Measurements from ENCODE around the gene HSPG2. TPM values are rescaled to one million over a fixed set of nuclear protein-coding genes. Genes with fewer than 3 reads are reported as not detected.

The HSPG2 gene
- polyA plus RNA-seq, 1 donor from 2014 or later, result 0.79 TPM

GRCh38 chr1:21941370-21941769, 4.3 kb upstream of the HSPG2 start:
- Histone ChIP-seq H3K4me2 (ENCODE audit: low read length) (no peak overlapping the region), H3K79me2 (replicated peaks; ENCODE audit: insufficient read depth, low read length) (no peaks in the 10 kb centered on the region), H3K27ac (ENCODE audit: low read length) (no peak overlapping the region), H4K20me1 (ENCODE audit: insufficient read depth) (no peaks in the 10 kb centered on the region), H3K9me2 (ENCODE audit: insufficient read depth, low read length) (no peaks in the 10 kb centered on the region), H3F3A (ENCODE audit: insufficient read depth, low read length, poor library complexity, severe bottlenecking) (no peaks in the 10 kb centered on the region), H3K36me3 (ENCODE audit: insufficient read depth, low read length) (no peaks in the 10 kb centered on the region), H3K9me3 (ENCODE audit: low read length) (no peaks in the 10 kb centered on the region), H3K27me3 (ENCODE audit: insufficient read depth, low read depth, low read length) (no peaks in the 10 kb centered on the region), H3K4me3 (ENCODE audit: low read length) (no peak overlapping the region), H3K9ac (ENCODE audit: low read length) (no peak overlapping the region), H2AFZ (ENCODE audit: low read depth, low read length) (no peak overlapping the region)
- no peak for TF ChIP-seq TAF1 (IDR thresholded peaks at IDR 0.05; ENCODE audit: low read depth)
- no peak for TF ChIP-seq REST (IDR thresholded peaks at IDR 0.05; ENCODE audit: borderline replicate concordance)
- TF ChIP-seq SMC3 (conservative IDR thresholded peaks at IDR 0.05; ENCODE audit: poor library complexity), result no peak
- no peak for TF ChIP-seq POLR2AphosphoS5 (IDR thresholded peaks at IDR 0.05)
- TF ChIP-seq RAD21 (conservative IDR thresholded peaks at IDR 0.05), result no peak
- TF ChIP-seq EP300 (conservative IDR thresholded peaks at IDR 0.05; ENCODE audit: poor library complexity, severe bottlenecking), result no peak
- TF ChIP-seq CTCF (IDR thresholded peaks at IDR 0.05; ENCODE audit: poor library complexity, severe bottlenecking), result no peak
- no peak for TF ChIP-seq MXI1 (conservative IDR thresholded peaks at IDR 0.05; ENCODE audit: poor library complexity, severe bottlenecking)
- no peak for TF ChIP-seq EZH2 (IDR thresholded peaks at IDR 0.05; ENCODE audit: borderline replicate concordance, insufficient read depth, low read length, poor library complexity, severe bottlenecking)

GRCh38 chr1:21940492-21940891, 3.4 kb upstream of the HSPG2 start:
- Histone ChIP-seq H2AFZ (ENCODE audit: low read depth, low read length) (no peak overlapping the region), H3K4me3 (ENCODE audit: low read length) (no peak overlapping the region), H3K9ac (ENCODE audit: low read length) (no peak overlapping the region), H3K9me2 (ENCODE audit: insufficient read depth, low read length) (no peaks in the 10 kb centered on the region), H4K20me1 (ENCODE audit: insufficient read depth) (no peaks in the 10 kb centered on the region), H3F3A (ENCODE audit: insufficient read depth, low read length, poor library complexity, severe bottlenecking) (no peaks in the 10 kb centered on the region), H3K27ac (ENCODE audit: low read length) (no peak overlapping the region), H3K4me2 (ENCODE audit: low read length) (no peak overlapping the region), H3K36me3 (ENCODE audit: insufficient read depth, low read length) (no peaks in the 10 kb centered on the region), H3K79me2 (replicated peaks; ENCODE audit: insufficient read depth, low read length) (no peaks in the 10 kb centered on the region), H3K9me3 (ENCODE audit: low read length) (no peaks in the 10 kb centered on the region), H3K27me3 (ENCODE audit: insufficient read depth, low read depth, low read length) (no peaks in the 10 kb centered on the region)
- TF ChIP-seq SMC3 (conservative IDR thresholded peaks at IDR 0.05; ENCODE audit: poor library complexity) (no peak), TAF1 (IDR thresholded peaks at IDR 0.05; ENCODE audit: low read depth) (no peak)

All from neural cell (in vitro differentiated cells).